CD14-positive monocyte (primary cell): ENCODE results near the gene TMEM150C. TPM values are rescaled to one million over a fixed set of nuclear protein-coding genes. Genes with fewer than 3 reads are reported as not detected.

Experiments used
- DNase-seq, 3 donors: peaks; one replicate each; pipeline ENCODE4 v3.0.0-alpha.2; 2011 to 2022
- H2AFZ ChIP-seq: 2 replicates; pipeline ENCODE4 v1.6.0; 2012; ENCODE audit warnings: mild to moderate bottlenecking, low read depth, low read length, inconsistent platforms; ENCODE audit not compliant: insufficient read depth, poor library complexity, severe bottlenecking
- H3K27ac ChIP-seq, 2 donors: 1 replicate in 1 of 2; 2 replicates in 1 of 2; pipeline ENCODE4 v1.5.1; 2012 to 2013; ENCODE audit warnings: low read length in 2 of 2, control low read depth in 1 of 2, inconsistent platforms in 1 of 2, low read depth in 1 of 2, mild to moderate bottlenecking in 1 of 2
- H3K27me3 ChIP-seq, 2 donors: one replicate each; pipeline versions ENCODE4 v1.6.0 to v1.6.1; 2011 to 2013; ENCODE audit warnings: low read length in 2 of 2; ENCODE audit not compliant: control insufficient read depth in 2 of 2, insufficient read depth in 2 of 2
- H3K36me3 ChIP-seq, 2 donors: replicated peaks in 1 of 2; 1 replicate in 1 of 2; 2 replicates in 1 of 2; pipeline versions ENCODE4 v1.5.1 to v1.6.1; 2012 to 2013; ENCODE audit warnings: low read length in 2 of 2, control low read depth in 1 of 2, inconsistent platforms in 1 of 2, mild to moderate bottlenecking in 1 of 2; ENCODE audit not compliant: insufficient read depth in 2 of 2, control insufficient read depth in 1 of 2
- H3K4me1 ChIP-seq, 2 donors: 1 replicate in 1 of 2; 2 replicates in 1 of 2; pipeline versions ENCODE4 v1.5.1 to v1.6.1; 2012 to 2013; ENCODE audit warnings: low read length in 2 of 2, control low read depth in 1 of 2, inconsistent platforms in 1 of 2, mild to moderate bottlenecking in 1 of 2, moderate library complexity in 1 of 2; ENCODE audit not compliant: insufficient read depth in 2 of 2, control insufficient read depth in 1 of 2
- H3K4me2 ChIP-seq: replicated peaks from 2 replicates; pipeline ENCODE3; 2012; ENCODE audit warnings: low read length, moderate library complexity, mild to moderate bottlenecking; ENCODE audit not compliant: poor library complexity, severe bottlenecking; ENCODE audit errors: extremely low read depth
- H3K4me3 ChIP-seq, 3 experiments: fragments of 200-600 bp in 1 of 3; sonication (generic) in 1 of 3; replicated peaks in 1 of 3; 1 replicate in 2 of 3; 2 replicates in 1 of 3; pipeline ENCODE4 v1.5.1; 2011 to 2013; ENCODE audit warnings: low read length in 3 of 3, mild to moderate bottlenecking in 3 of 3, control low read depth in 2 of 3, low read depth in 2 of 3, inconsistent platforms in 1 of 3, moderate library complexity in 1 of 3
- H3K79me2 ChIP-seq: 2 replicates; pipeline ENCODE4 v1.6.0; 2012; ENCODE audit warnings: mild to moderate bottlenecking, control low read depth, inconsistent platforms, low read length, moderate library complexity; ENCODE audit not compliant: insufficient read depth
- H3K9ac ChIP-seq: 2 replicates; pipeline ENCODE4 v1.6.0; 2017; ENCODE audit warnings: low read length, mild to moderate bottlenecking; ENCODE audit not compliant: insufficient read depth, poor library complexity, severe bottlenecking
- H3K9me3 ChIP-seq, 2 donors: replicated peaks in 1 of 2; 1 replicate in 1 of 2; 2 replicates in 1 of 2; pipeline versions ENCODE4 v1.5.1 to v1.6.1; 2012 to 2013; ENCODE audit warnings: low read length in 2 of 2, control low read depth in 1 of 2; ENCODE audit not compliant: control insufficient read depth in 1 of 2, insufficient read depth in 1 of 2
- H4K20me1 ChIP-seq: 2 replicates; pipeline ENCODE4 v1.6.0; 2012; ENCODE audit warnings: mild to moderate bottlenecking, low read length, control low read depth, moderate library complexity; ENCODE audit not compliant: insufficient read depth
- H3K27ac Mint-ChIP-seq, 7 donors: one replicate each; pipeline ENCODE4 v1.8.0; 2020; ENCODE audit warnings: mild to moderate bottlenecking in 7 of 7, mixed read lengths in 7 of 7, moderate library complexity in 6 of 7, inconsistent platforms in 2 of 7
- H3K27me3 Mint-ChIP-seq, 3 donors: one replicate each; pipeline ENCODE4 v1.8.0; 2021 to 2022; ENCODE audit warnings: low read depth in 3 of 3, mild to moderate bottlenecking in 3 of 3, mixed read lengths in 3 of 3, moderate library complexity in 3 of 3, inconsistent platforms in 1 of 3
- H3K36me3 Mint-ChIP-seq, 2 donors: one replicate each; pipeline ENCODE4 v1.8.0; 2020; ENCODE audit warnings: mixed read lengths in 2 of 2, inconsistent platforms in 1 of 2, mild to moderate bottlenecking in 1 of 2
- H3K4me1 Mint-ChIP-seq: one replicate; pipeline ENCODE4 v1.8.0; 2020; ENCODE audit warnings: mild to moderate bottlenecking, mixed read lengths
- H3K4me3 Mint-ChIP-seq, 2 donors: one replicate each; pipeline ENCODE4 v1.8.0; 2020; ENCODE audit warnings: mild to moderate bottlenecking in 2 of 2, mixed read lengths in 2 of 2, moderate library complexity in 1 of 2
- H3K9me3 Mint-ChIP-seq, 7 donors: one replicate each; pipeline ENCODE4 v1.8.0; 2020 to 2022; ENCODE audit warnings: mixed read lengths in 7 of 7, mild to moderate bottlenecking in 6 of 7, moderate library complexity in 6 of 7, inconsistent platforms in 2 of 7
- WGBS: methylation state at CpG from one replicate; pipeline ENCODE4 v1.1.5; 2013; ENCODE audit warnings: missing lambda C conversion rate; ENCODE audit not compliant: insufficient coverage; 5-methylcytosine and 5-hydroxymethylcytosine counted together
- intact Hi-C, 2 donors: fragments of 100-400 bp; cut with micrococcal nuclease; formaldehyde crosslinking; loops; one replicate each; pipeline versions ENCODE4 v1.15.0 to v1.15.1; 2023
- polyA plus RNA-seq, 3 donors: library from polyadenylated mRNA; depleted of rRNA in 1 of 3; unstranded in 2 of 3; stranded (reverse) in 1 of 3; fragments of 300-500 nt in 2 of 3; fragments of >200 nt in 1 of 3; fragmentation: Illumina TruSeq in 2 of 3; gene quantifications; 1 replicate in 2 of 3; 2 replicates in 1 of 3; pipeline ENCODE4 v1.2.3, GENCODE V29; 2012 to 2021
- TF ChIP-seq, protein P1 (sequence below): fragments of 200-600 bp; IDR thresholded peaks from one replicate; pipeline ENCODE4 v1.8.0; 2022; ENCODE audit warnings: antibody characterized with exemption, mild to moderate bottlenecking

TMEM150C gene
- polyA plus RNA-seq, 3 donors: not detected

DNA sequence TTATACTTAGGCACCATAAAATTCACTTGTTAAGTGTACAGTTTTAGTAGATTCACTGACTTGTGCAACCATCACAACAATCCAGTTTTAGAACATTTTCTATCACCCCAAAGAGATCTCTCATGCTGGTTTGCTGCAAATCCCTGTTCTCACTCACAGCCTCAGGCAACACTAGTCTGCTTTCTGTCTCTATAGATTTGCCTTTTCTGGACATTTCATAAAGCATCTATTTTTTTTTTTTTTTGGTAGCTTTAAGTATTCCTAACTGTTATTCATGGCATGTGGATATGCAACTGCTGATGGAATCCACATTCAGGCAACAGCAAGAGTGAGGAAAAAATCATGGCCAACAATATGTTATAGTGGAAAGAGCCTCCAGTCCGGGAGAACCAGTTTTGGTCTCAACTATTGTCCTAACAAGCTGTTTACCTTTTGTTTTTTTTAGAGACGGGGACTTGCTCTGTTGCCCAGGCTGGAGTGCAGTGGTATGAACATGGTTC is 27.0 kb upstream of the TMEM150C start:
- Histone ChIP-seq H3K4me3 (no peak overlapping the region), H4K20me1 (no peaks in the 10 kb centered on the region), H3K36me3 (no peaks in the 10 kb centered on the region), H3K27me3 (no peaks in the 10 kb centered on the region), H3K27ac (no peak overlapping the region), H3K4me2 (no peak overlapping the region), H3K79me2 (no peaks in the 10 kb centered on the region), H3K9ac (no peak overlapping the region), H3K9me3 (no peaks in the 10 kb centered on the region), H2AFZ (no peak overlapping the region), H3K4me1 (no peaks in the 10 kb centered on the region)
- TF ChIP-seq, protein P1, sequence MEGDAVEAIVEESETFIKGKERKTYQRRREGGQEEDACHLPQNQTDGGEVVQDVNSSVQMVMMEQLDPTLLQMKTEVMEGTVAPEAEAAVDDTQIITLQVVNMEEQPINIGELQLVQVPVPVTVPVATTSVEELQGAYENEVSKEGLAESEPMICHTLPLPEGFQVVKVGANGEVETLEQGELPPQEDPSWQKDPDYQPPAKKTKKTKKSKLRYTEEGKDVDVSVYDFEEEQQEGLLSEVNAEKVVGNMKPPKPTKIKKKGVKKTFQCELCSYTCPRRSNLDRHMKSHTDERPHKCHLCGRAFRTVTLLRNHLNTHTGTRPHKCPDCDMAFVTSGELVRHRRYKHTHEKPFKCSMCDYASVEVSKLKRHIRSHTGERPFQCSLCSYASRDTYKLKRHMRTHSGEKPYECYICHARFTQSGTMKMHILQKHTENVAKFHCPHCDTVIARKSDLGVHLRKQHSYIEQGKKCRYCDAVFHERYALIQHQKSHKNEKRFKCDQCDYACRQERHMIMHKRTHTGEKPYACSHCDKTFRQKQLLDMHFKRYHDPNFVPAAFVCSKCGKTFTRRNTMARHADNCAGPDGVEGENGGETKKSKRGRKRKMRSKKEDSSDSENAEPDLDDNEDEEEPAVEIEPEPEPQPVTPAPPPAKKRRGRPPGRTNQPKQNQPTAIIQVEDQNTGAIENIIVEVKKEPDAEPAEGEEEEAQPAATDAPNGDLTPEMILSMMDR: no peak
- Mint-ChIP-seq H3K36me3 (no peaks in the 10 kb centered on the region), H3K27me3 (peaks cover 0 to 7% (median 1%) of the 10 kb centered on the region in 3 donors), H3K4me3 (no peak overlapping the region), H3K9me3 (no peaks in the 10 kb centered on the region), H3K27ac (no peak overlapping the region), H3K4me1 (no peaks in the 10 kb centered on the region)
- intact Hi-C loops: no loop called here
- WGBS: 86% methylated on average over 1 of the region's 2 CpGs
- DNase-seq: no peak

DNA sequence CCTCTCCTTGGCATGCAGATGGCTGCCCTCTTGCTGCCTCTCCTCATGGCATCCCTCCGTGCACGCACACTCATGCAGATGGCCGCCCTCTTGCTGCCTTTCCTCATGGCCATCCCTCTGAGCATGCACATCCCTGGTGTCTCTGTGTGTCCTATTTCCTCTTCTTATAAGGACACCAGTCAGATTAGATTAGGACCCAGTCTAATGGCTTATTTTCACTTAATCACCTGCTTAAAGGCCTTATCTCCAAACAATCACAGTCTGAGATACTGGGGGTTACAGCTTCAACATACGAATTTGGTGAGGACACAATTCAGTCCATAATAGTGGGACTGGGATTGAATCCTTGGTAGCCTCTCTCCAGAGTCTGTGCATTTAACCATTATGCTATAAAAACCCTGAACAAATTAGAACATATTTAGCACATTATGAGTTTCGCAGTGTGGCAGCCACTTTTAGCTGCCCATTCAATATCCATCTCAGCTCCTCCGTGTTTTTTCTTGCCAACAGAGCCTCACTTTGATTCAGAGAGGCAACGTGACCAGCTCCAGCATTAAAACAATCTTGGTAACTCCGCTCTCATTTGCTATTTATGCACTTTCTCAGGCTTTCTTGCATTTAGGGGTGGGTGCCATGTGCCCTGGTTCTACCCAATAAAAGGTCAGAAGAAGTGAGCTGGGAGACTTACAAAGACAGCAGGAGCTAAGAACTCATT is 26.2 kb upstream of the TMEM150C start:
- H4K20me1 ChIP-seq: no peaks in the 10 kb centered on the region
- H3K79me2 ChIP-seq: no peaks in the 10 kb centered on the region
- no peak overlapping the region for H3K4me3 ChIP-seq
- WGBS: 87% methylated on average over 6 of the region's 8 CpGs
- Mint-ChIP-seq H3K27me3 (peaks cover 1 to 7% (median 1%) of the 10 kb centered on the region in 3 donors), H3K4me1 (no peaks in the 10 kb centered on the region), H3K4me3 (no peak overlapping the region), H3K9me3 (no peaks in the 10 kb centered on the region), H3K36me3 (no peaks in the 10 kb centered on the region), H3K27ac (no peak overlapping the region)
- H3K9ac ChIP-seq: no peak overlapping the region
- no peak overlapping the region for H2AFZ ChIP-seq
- H3K4me1 ChIP-seq: no peaks in the 10 kb centered on the region
- TF ChIP-seq, protein P1: no peak
- intact Hi-C loops: no loop called here
- no peak for DNase-seq
- no peak overlapping the region for H3K27ac ChIP-seq
- H3K36me3 ChIP-seq: no peaks in the 10 kb centered on the region
- H3K9me3 ChIP-seq: no peaks in the 10 kb centered on the region
- no peak overlapping the region for H3K4me2 ChIP-seq
- no peaks in the 10 kb centered on the region for H3K27me3 ChIP-seq
